HG02798 (cell line): ENCODE measurements around the gene DSCAM.

Experiments used
- ATAC-seq: cut with Tn5 transposase; IDR thresholded peaks from one replicate; pipeline ENCODE4 v1.9.1; 2021; ENCODE audit warnings: mild to moderate bottlenecking; ENCODE audit not compliant: unreplicated experiment, poor library complexity

Gene DSCAM

DNA sequence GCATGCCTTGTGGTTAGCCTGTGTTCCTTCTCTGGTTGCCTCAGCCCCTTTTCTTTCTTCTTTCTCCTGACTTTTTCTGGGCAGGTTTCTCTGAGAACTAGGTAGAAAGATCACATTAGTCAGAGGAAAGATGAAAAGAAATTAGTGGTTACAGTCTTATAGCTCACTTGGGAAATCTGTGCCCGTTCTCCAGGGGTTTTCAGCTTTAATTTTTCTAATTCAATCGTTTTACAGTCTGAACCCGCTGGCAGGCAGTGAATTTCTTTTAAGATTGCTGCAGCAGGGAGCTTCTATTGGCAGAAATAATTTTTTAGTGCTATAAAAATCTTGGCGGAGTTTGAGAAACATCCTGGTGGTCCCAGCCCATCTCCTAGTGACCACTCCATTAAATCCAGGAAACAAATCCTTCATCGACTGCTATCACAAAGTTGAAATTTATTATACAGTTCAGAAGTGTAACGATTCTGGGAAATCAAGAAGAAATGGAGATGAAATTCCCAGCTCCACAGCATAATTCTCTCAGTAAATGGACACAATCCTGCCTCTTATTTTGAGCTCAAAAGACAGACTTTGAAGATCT lies 866.6 kb downstream of the DSCAM start:
- no peak for ATAC-seq

DNA sequence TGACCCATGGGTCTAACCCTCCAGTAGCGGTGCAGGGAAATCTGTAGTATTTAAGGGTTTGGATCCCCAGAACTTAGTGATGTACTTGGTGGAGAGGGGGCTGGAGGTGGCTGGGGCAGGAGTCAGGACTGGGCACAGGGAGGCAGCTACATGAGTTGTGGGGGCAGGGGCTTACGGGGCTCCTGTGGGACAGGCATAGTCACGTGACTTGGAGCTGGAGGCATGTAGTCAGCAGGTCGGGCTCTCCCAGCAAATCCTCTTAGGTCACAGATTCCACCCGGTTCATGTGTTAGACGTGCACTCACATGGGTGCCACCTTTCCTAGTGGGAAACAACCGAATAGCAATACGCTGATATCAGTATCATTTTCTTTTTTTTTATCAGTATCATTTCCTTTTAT lies 867.6 kb downstream of the DSCAM start:
- ATAC-seq, result no peak

DNA sequence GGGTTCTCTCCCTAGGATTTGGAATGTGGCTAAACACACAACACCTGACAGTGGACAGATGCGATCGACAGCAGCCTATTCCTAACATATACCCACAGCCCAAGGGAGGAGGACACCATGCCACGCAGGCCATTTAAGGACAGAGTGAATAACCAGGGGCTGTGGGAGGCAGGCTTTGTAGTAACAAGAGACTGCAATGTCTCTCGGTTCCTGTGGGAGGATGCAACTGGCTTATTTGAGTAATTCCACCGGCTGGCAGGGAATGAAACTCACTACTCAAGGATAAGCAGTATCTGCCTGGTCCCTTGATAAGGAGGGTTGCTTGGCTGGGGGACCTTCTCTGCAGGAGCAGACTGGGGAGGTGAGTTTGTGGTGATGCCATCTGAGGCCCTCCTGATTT lies 870.2 kb downstream of the DSCAM start:
- no peak for ATAC-seq

DNA sequence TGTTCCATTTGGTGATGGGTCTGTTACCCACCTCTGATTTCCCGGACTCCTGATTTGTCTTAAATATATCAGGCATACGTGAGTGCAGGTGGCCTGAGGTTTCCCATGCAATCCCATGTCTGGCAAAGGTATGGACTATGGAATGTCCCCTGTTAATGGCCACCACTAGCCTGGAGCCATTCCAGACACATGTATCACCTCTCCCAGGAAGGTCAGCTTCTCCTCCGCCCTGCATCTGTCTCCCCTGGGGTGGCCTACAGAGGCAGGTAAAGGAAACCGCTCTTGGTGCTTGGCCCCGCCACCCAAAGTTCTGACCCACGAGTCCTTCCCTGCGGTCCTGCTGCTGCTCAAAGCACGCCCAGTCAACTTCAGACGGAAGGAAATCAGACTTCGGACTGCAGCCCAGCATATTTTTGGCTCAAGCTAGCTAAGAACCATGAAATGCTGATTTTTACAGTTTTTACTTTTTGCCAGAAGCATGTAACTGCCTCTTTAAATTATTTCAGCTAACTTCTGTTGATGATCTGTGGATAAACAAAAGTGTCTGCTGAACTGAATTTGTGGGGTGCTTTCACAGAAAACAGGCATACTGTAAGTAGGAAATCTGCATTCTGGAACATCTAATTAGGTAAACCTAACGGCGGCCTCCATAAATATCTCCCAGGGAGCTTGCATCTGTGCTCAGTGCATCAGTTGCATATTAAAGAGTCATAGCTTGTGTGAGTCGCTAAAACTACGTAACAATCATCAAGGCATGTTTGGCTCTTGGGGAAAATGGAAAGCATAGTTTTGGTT lies 873.8 kb downstream of the DSCAM start:
- no peak for ATAC-seq

DNA sequence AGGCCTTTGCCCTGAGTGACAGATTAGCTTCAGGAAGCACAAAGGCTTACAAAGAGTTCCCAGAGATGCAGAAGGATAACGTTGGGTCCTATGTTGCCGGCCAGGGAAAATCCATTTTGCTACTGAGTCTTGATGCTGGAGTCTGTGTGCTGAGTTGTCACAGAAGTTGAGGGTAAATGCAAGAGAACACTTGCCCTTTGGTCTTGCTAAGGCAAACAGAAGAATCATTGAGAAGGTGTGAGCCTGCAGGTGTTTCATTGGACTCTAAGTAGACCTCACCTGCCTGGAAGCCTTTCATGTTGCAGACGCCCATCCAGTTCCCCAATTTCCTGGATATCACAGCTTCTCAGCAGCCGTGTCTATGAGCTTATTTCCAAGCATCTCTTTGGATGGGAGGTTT lies 874.5 kb downstream of the DSCAM start:
- no peak for ATAC-seq

DNA sequence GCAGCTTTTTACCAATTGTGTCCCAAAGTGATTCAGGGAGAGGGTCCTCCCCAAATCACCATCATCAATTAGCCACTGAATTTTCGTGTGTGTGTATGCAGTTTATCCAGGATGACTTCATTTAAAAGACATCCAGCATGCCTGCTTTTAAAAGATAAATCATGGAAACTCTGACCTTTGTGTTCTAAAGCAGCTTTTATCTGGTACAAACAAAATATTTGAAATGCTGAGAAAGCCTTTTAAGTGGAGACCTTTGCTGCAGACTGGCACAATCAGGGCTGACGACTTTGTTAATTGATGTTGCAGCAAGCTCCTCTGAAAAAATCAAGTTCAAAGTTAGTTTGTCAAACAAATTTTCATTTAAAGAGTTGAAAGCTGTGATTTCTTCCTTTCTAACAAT lies 875.0 kb downstream of the DSCAM start:
- no peak for ATAC-seq

DNA sequence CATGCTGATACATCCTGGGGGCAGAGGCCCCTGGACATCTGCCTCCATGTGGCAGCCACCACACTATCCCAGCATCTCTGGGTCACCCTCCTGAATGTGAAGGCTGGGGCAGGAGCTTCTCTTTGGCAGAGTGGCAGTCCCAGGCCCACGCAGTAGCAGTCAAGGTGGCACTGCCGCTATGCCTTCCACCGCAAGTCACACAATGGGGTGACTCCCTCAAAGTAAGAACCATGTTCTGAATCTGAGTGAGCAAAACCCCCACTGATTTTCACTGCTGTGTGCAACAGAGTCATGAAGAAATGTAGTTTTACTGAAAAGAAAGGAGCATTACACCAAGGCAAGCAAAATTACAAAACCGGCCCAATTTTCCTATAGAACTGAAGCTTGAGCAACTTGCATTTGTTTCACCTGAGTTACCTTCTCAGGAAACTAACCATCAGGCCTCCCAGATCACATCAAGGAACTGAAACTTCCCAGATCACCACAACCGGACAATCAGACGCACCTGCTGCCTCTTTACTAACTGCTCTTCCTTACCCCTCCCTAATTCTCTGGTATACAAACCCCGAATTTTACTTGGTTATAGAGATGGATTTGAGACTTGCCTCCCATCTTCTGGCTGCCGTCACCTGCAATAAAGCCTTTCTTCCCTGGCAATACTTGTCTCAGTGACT lies 877.1 kb downstream of the DSCAM start:
- ATAC-seq, result no peak

DNA sequence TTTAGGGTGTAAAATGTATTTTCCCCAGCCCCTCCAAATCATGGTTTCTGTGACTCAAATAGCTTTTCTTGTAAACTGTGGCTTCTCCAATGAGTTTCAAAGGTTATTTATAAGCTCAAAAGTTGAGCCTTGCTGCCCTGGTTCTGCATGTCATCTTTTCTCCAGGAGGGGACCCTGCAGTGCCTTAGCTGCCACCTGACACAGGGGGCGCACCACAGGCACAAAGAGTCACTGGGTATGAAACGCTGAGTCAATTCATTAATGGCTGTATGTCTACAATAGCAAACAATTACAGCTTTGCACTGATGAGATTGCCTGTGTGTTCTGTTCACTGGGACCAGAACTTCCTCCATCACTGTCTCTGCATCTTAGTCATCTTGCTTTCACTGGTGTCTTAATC lies 878.9 kb downstream of the DSCAM start:
- no peak for ATAC-seq

DNA sequence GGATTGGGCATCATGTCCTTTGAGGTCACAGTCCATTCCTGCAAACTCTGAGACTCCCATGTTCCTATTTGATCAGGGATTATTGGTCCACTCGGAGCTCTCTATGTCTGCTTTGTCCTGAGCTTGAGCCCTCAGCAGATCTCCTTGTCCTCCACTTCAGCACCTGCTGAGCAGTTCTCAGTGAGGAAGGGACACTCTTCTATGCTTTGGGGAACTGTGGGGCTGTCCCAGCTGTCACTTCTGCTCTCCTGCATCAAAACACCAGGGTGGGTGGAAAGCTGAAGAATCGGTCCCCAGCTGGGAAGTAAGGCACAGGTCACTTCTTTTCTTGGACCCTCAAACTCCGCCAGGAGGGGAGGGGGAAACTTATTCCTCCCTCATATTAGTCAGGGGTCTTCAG lies 880.2 kb downstream of the DSCAM start:
- ATAC-seq, result no peak

DNA sequence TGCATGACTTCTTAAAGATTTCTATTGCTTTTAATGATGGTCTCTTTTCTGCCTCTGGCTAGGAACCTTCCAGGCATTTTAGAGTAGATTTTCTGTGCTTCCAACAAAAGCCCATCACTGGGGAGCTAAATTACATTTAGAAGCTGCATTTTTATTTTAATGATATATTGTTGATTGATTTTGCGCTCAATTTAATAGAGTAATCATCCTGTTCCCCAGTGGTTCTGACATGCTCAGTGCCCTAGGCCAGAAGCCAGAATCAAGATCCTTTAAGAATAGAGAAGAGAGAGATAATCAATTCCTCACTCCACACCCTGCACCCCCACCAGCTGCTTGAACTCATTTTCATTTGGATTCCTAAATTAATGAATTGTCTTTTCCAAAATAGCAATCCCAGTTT lies 881.9 kb downstream of the DSCAM start:
- no peak for ATAC-seq

DNA sequence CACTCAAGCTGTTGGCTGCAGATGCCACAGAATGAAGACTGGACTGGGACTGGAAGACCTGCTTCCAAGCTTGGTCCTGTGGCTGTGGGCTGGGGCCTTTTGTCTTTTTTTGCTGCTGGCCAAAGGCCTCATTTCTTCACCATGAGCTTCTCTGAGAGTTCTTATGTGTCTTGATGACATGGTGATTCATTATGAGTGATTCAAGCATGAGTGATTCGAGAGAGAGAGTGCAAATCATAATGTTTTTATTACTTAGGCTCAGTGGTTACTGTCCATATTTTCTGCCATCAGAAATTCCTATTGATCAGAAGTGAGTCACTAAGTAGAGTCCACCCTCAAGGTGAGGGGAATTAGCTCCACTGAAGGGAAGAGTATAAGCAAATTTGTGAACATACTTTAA lies 885.7 kb downstream of the DSCAM start:
- no peak for ATAC-seq
